H1 (cell line): ENCODE measurements around the gene DENND6B. TPM values are rescaled to one million over a fixed set of nuclear protein-coding genes. Genes with fewer than 3 reads are reported as not detected.

Experiments used
- CHD7 ChIP-seq: fragments of 300-600 bp; sonication (generic); IDR thresholded peaks from 2 replicates; pipeline ENCODE4 v1.7.1; 2012; ENCODE audit warnings: low read length, moderate library complexity, mild to moderate bottlenecking, inconsistent platforms; ENCODE audit not compliant: insufficient replicate concordance
- polyA plus RNA-seq, 7 experiments: library from polyadenylated mRNA; depleted of rRNA in 3 of 7; stranded (reverse) in 5 of 7; unstranded in 2 of 7; fragments of >200 nt in 5 of 7; fragments of 200-250 nt in 2 of 7; gene quantifications; 1 replicate in 5 of 7; 2 replicates in 1 of 7; 4 replicates in 1 of 7; pipeline versions ENCODE4 v1.2.1 to v1.2.3, GENCODE V29; 2011 to 2013; ENCODE audit warnings: missing spikeins in 2 of 7, mixed read lengths in 2 of 7
- total RNA-seq: library from RNA; stranded (reverse); fragmentation: NEBNext Ultra II Directional; extraction: Animal tissue kit (Norgen Biotek cat#: 25700); gene quantifications from 2 replicates; pipeline ENCODE4 v1.2.1, GENCODE V29; 2021

Gene DENND6B
- total and polyA plus RNA-seq, 2 of the 8 experiments (the other 6 are each of a cell fraction or from before 2014, with no cell fraction given), result 1.1 to 1.9 TPM

- no peak for TF ChIP-seq CHD7
These were observed 64.3 kb downstream of the DENND6B start (continued) for GRCh38 chr22:50262460-50262911.
